ENCODE data around the gene SRGAP3.

DNA sequence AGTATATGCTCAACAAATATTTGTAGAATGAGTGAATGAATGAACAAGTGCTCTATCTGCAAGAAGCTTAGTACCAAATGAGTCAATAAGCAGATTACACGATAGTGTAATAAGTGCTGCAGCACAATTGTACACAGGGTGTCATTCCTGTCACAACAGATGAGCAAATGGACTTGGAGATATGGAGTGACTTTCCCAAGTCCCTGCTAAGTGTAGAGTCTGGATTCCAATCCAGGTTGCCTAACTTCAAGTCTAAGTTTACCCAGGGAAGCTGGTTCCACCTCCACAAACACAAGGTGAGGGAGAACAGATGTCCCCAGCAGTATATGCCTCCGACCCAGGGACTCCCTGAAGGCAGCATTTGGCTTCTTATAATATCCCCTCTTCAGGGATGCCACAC lies 208.4 kb downstream of the SRGAP3 start:
- TF ChIP-seq, protein P1, sequence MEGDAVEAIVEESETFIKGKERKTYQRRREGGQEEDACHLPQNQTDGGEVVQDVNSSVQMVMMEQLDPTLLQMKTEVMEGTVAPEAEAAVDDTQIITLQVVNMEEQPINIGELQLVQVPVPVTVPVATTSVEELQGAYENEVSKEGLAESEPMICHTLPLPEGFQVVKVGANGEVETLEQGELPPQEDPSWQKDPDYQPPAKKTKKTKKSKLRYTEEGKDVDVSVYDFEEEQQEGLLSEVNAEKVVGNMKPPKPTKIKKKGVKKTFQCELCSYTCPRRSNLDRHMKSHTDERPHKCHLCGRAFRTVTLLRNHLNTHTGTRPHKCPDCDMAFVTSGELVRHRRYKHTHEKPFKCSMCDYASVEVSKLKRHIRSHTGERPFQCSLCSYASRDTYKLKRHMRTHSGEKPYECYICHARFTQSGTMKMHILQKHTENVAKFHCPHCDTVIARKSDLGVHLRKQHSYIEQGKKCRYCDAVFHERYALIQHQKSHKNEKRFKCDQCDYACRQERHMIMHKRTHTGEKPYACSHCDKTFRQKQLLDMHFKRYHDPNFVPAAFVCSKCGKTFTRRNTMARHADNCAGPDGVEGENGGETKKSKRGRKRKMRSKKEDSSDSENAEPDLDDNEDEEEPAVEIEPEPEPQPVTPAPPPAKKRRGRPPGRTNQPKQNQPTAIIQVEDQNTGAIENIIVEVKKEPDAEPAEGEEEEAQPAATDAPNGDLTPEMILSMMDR (IDR thresholded peaks at IDR 0.05), result no peak
- TF ChIP-seq POLR2AphosphoS5 (IDR thresholded peaks at IDR 0.05) (no peak), EP300 (IDR thresholded peaks at IDR 0.05) (no peak), POLR2A (IDR thresholded peaks at IDR 0.05) (no peak)

Measured in gastroesophageal sphincter (tissue), 3 donors.